Transverse colon (tissue), 4 donors: ENCODE data around the gene JARID2. TPM values are rescaled to one million over a fixed set of nuclear protein-coding genes. Genes with fewer than 3 reads are reported as not detected.

Experiments used
- DNase-seq: peaks from one replicate; pipeline ENCODE4 v3.0.0-alpha.2; 2019
- H3K27ac ChIP-seq, 4 donors: fragments of 200-600 bp; sonication (generic); 2 replicates each; pipeline ENCODE4 v1.5.1; 2016 to 2018; ENCODE audit warnings: inconsistent platforms in 4 of 4
- H3K27me3 ChIP-seq: fragments of 200-600 bp; sonication (generic); 2 replicates; pipeline ENCODE4 v1.5.1; 2017; ENCODE audit warnings: inconsistent platforms
- H3K36me3 ChIP-seq, 4 donors: fragments of 200-600 bp; sonication (generic); 2 replicates each; pipeline ENCODE4 v1.5.1; 2017 to 2019; ENCODE audit warnings: inconsistent platforms in 4 of 4
- H3K4me1 ChIP-seq, 4 donors: fragments of 200-600 bp; sonication (generic); 2 replicates each; pipeline ENCODE4 v1.5.1; 2017 to 2020; ENCODE audit warnings: inconsistent platforms in 4 of 4
- H3K4me3 ChIP-seq, 4 donors: fragments of 200-600 bp; sonication (generic); 1 replicate in 1 of 4; 2 replicates in 3 of 4; pipeline versions ENCODE4 v1.5.1 to v1.6.1; 2017 to 2019; ENCODE audit warnings: inconsistent platforms in 4 of 4
- H3K9me3 ChIP-seq, 2 donors: fragments of 200-600 bp; sonication (generic); 2 replicates each; pipeline ENCODE4 v1.5.1; 2017 to 2019; ENCODE audit warnings: inconsistent platforms in 2 of 2
- CTCF ChIP-seq, 5 experiments: fragments of 200-600 bp in 3 of 5; fragments of 450-650 bp in 2 of 5; sonication (generic) in 3 of 5; IDR thresholded peaks; 1 replicate in 2 of 5; 2 replicates in 3 of 5; pipeline ENCODE4 v1.5.1; 2016 to 2017; ENCODE audit warnings: antibody characterized with exemption in 5 of 5, inconsistent platforms in 3 of 5, mild to moderate bottlenecking in 2 of 5, moderate library complexity in 1 of 5
- EP300 ChIP-seq: sonication (generic); formaldehyde crosslinking; IDR thresholded peaks from one replicate; pipeline ENCODE4 v1.6.1; 2017; ENCODE audit warnings: antibody characterized with exemption, low read depth
- POLR2A ChIP-seq: fragments of 450-650 bp; IDR thresholded peaks from one replicate; pipeline ENCODE4 v1.6.1; 2016; ENCODE audit warnings: antibody characterized with exemption, mild to moderate bottlenecking, moderate library complexity
- POLR2AphosphoS5 ChIP-seq, 3 donors: sonication (generic); formaldehyde crosslinking; IDR thresholded peaks; one replicate each; pipeline ENCODE4 v1.6.1; 2016; ENCODE audit warnings: antibody characterized with exemption in 3 of 3
- WGBS, 2 donors: methylation state at CpG; one replicate each; pipeline ENCODE4 v1.1.5; 2018; ENCODE audit warnings: low coverage in 1 of 2; 5-methylcytosine and 5-hydroxymethylcytosine counted together
- in situ Hi-C, 4 donors: fragments of 200-750 bp; cut with MboI; loops; one replicate each; pipeline versions ENCODE4 v1.15.0 to v1.15.1; 2017; ENCODE audit warnings: low sequenced_read_pairs in 3 of 4, low pct_ligation_motif_present in 1 of 4, low pct_unique_long_range_greater_than_20kb in 1 of 4
- intact Hi-C: fragments of 100-400 bp; cut with DNase I; formaldehyde crosslinking; loops from one replicate; pipeline ENCODE4 v1.15.1; 2023; ENCODE audit warnings: low total_unique reads
- total RNA-seq, 4 donors: library from RNA; depleted of rRNA; stranded (reverse); fragments of >200 nt; gene quantifications; one replicate each; pipeline ENCODE4 v1.1.0, GENCODE V29; 2016

Gene JARID2
- total RNA-seq, 4 donors from 2014 or later, result 9.4 to 18.7 (median 10.9) TPM

GRCh38 chr6:15244620-15245360 lies 1.1 kb upstream of the JARID2 start:
- H3K27ac ChIP-seq, result peak overlapping the region; percentile 91 to 92 (median 91)
- in situ Hi-C loops, result loop anchor here in 2 of 4 donors (25.0 kb wide), 1 partner anchor 1032 kb away; no protein-coding TSS in a partner anchor
- TF ChIP-seq POLR2AphosphoS5 (IDR thresholded peaks at IDR 0.05), result peak; percentile 7 to 78 (median 37)
- no peak for TF ChIP-seq CTCF (IDR thresholded peaks at IDR 0.05)
- TF ChIP-seq POLR2A, result peak; percentile 39
- no peak for TF ChIP-seq EP300
- DNase-seq, result peak; percentile 84
- WGBS, 2 donors, result 1% methylated on average over 33 of the region's 92 CpGs; no CpG with 5 or more reads in 1 of the 2 donors
- peak overlapping the region; percentile 79 to 90 (median 86) for H3K4me3 ChIP-seq
- H3K4me1 ChIP-seq, result peaks cover 0 to 21% (median 17%) of the 10 kb centered on the region in 4 donors
- no peaks in the 10 kb centered on the region for H3K9me3 ChIP-seq
- H3K36me3 ChIP-seq, result no peaks in the 10 kb centered on the region
- no peaks in the 10 kb centered on the region for H3K27me3 ChIP-seq
- intact Hi-C loops, result loop anchor here (10.0 kb wide), 1 partner anchor 250 kb away; no protein-coding TSS in a partner anchor

DNA sequence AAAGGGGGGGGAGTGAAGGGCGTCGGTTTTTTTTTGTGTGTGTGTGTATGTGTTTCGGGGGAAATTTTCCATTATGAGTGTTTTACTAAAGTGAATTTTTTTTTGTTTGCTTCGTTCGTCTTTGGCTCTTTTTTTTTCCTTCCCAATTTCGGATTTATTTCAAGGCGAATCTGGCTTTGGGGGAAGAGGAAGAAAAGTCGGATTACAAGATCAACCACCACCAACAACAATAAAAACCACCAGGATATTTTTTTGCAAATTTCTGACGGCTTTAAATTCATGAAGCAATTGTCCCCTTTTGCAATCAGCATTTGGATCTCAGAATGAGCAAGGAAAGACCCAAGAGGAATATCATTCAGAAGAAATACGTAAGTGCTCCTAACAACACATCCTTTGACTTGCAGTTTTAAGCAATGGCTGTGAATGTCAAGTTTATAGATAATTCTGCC lies 372 bp downstream of the JARID2 start:
- H3K9me3 ChIP-seq, result no peaks in the 10 kb centered on the region

DNA sequence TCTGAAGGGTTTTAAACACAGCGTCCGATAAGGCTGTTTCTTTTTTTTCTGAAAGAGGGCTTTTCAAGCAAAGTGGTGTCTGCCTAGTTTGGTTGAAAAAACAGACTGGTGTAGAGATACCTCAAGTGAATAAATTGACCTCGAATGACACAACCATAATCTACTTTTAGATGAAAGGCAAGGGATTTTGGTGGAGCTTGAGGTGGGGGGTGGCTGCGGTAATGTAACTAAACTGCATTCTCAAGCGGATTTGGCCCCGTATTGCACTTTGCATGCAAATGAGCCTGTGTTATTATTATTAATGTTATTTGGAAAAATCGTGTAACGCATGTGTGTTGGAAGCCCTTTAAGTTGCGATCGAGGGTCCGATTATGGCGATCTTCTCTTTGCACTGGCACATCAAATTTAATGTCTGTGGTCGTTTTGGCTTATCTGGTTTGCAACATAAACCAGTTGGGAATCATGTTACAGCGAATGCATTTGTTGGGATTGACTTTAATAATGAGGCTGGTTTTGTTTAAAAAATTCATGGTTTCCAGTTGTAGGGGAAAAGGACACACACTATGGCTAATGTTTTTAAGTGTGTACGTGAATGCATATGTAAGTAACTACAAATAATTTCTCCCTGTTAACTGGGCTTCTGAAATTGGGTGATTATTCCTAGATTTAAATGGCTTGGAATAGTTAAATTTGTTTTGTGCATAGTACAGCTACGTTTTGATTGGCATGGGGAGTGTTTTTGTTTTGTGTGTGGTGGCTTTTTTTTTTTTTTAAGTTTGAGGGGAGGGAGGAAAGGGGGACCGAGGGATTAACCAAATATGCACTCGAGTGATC lies 1.0 kb downstream of the JARID2 start:
- Histone ChIP-seq H3K27ac (peak overlapping the region; percentile 91 to 92 (median 92)), H3K4me1 (peaks cover 0 to 36% (median 34%) of the 10 kb centered on the region in 4 donors), H3K36me3 (no peaks in the 10 kb centered on the region), H3K9me3 (no peaks in the 10 kb centered on the region), H3K4me3 (peak overlapping the region; percentile 40 to 90 (median 83)), H3K27me3 (no peaks in the 10 kb centered on the region)
- WGBS, 2 donors, result 0 to 1% methylated on average over 10 to 18 of the region's 18 CpGs
- TF ChIP-seq EP300 (no peak), POLR2A (no peak), CTCF (IDR thresholded peaks at IDR 0.05) (peak in 1 of 5 experiments; percentile 10)
- DNase-seq, result no peak
- intact Hi-C loops (loop anchor here (10.0 kb wide), 1 partner anchor 248 kb away; no protein-coding TSS in a partner anchor), in situ Hi-C loops (loop anchor here in 2 of 4 donors (25.0 kb wide), 1 partner anchor 1035 kb away; no protein-coding TSS in a partner anchor)

More for the DNA sequence above, 372 bp downstream of the JARID2 start:
- TF ChIP-seq CTCF (IDR thresholded peaks at IDR 0.05) (no peak), POLR2A (no peak), POLR2AphosphoS5 (IDR thresholded peaks at IDR 0.05) (no peak), EP300 (no peak)
- in situ Hi-C loops (loop anchor here in 2 of 4 donors (25.0 kb wide), 1 partner anchor 1034 kb away; no protein-coding TSS in a partner anchor), intact Hi-C loops (loop anchor here (10.0 kb wide), 1 partner anchor 249 kb away; no protein-coding TSS in a partner anchor)
- Histone ChIP-seq H3K4me1 (peaks cover 0 to 30% (median 28%) of the 10 kb centered on the region in 4 donors), H3K4me3 (peak overlapping the region; percentile 40 to 90 (median 83)), H3K36me3 (no peaks in the 10 kb centered on the region), H3K27me3 (no peaks in the 10 kb centered on the region), H3K27ac (peak overlapping the region; percentile 91 to 92 (median 91))
- DNase-seq, result no peak
- WGBS, 2 donors, result 0 to 1% methylated on average over 10 of the region's 10 CpGs
